HCT116 (cell line): ENCODE measurements around the gene LRATD1. TPM values are rescaled to one million over a fixed set of nuclear protein-coding genes. Genes with fewer than 3 reads are reported as not detected.
"Not testable (repeated sequence)": the region's sequence is repeated elsewhere in the genome, so short reads cannot be mapped to it uniquely, and the experiment has no call there.

ENCODE experiments used
- ATAC-seq: fragments of 200-7000 bp; cut with Tn5 transposase; 2 replicates; pipeline ENCODE4 v1.9.1; 2020; ENCODE audit warnings: mild to moderate bottlenecking, moderate library complexity
- BruUV-seq: library from RNA; stranded (reverse); fragments of 400-500 nt; replicated peaks from 2 replicates; lab custom pipeline; 2021; lab: Mats Ljungman, UMichigan
- CTCF ChIA-PET: fragments of 300-600 bp; sonication (Branson Sonifier 250); formaldehyde crosslinking; loops from one replicate; lab custom pipeline; 2021; ENCODE audit warnings: antibody characterized with exemption; lab: Charles Lee
- POLR2A ChIA-PET: fragments of 300-600, 350-600 bp; sonication (Branson Sonifier 250); formaldehyde crosslinking; loops from one replicate; lab custom pipeline; 2021; ENCODE audit warnings: antibody characterized with exemption; lab: Charles Lee
- RAD21 ChIA-PET, 2 experiments: fragments of 300-600 bp; sonication (Branson Sonifier 250); formaldehyde crosslinking; loops; one replicate each; lab custom pipeline; 2023; ENCODE audit warnings: low total read pairs in 2 of 2; ENCODE audit not compliant: uncharacterized antibody in 2 of 2, unreplicated experiment in 2 of 2, low non-redundant PET in 1 of 2; lab: Charles Lee
- DNase-seq: peaks from one replicate; pipeline ENCODE4 v3.0.0-alpha.2; 2010; ENCODE audit warnings: low read depth, low spot score
- H2AFZ ChIP-seq: fragments of 200-600 bp; shearing (Covaris generic), sonication (generic); 2 replicates; pipeline ENCODE4 v1.6.1; 2017; ENCODE audit warnings: low read depth, mixed run types, mixed read lengths, antibody characterized with exemption, low read length; ENCODE audit not compliant: poor library complexity, severe bottlenecking
- H3K27ac ChIP-seq: 2 replicates; pipeline ENCODE4 v1.5.1; 2012; ENCODE audit warnings: low read depth, low read length
- H3K27me3 ChIP-seq: fragments of 200-600 bp; sonication (generic); 2 replicates; pipeline ENCODE4 v1.6.1; 2016; ENCODE audit warnings: mixed run types, low read length, mixed read lengths; ENCODE audit not compliant: insufficient read depth
- H3K36me3 ChIP-seq, 2 experiments: fragments of 200-500 bp in 1 of 2; fragments of 200-600 bp in 1 of 2; sonication (Bioruptor generic) in 1 of 2; sonication (generic) in 1 of 2; 2 replicates each; pipeline versions ENCODE4 v1.5.1 to v1.6.1; 2014 to 2016; ENCODE audit warnings: low read length in 2 of 2, inconsistent platforms in 1 of 2, mixed read lengths in 1 of 2, mixed run types in 1 of 2; ENCODE audit not compliant: insufficient read depth in 2 of 2, control insufficient read depth in 1 of 2
- H3K4me1 ChIP-seq, 2 experiments: fragments of 200-600 bp in 1 of 2; sonication (generic) in 1 of 2; 2 replicates each; pipeline versions ENCODE4 v1.5.1 to v1.6.1; 2012 to 2017; ENCODE audit warnings: low read length in 2 of 2, inconsistent platforms in 1 of 2, mild to moderate bottlenecking in 1 of 2, mixed read lengths in 1 of 2, mixed run types in 1 of 2, moderate library complexity in 1 of 2; ENCODE audit not compliant: insufficient read depth in 2 of 2, control insufficient read depth in 1 of 2
- H3K4me2 ChIP-seq: fragments of 200-600 bp; sonication (generic); 2 replicates; pipeline ENCODE4 v1.6.1; 2017; ENCODE audit warnings: mixed run types, low read length, mixed read lengths
- H3K4me3 ChIP-seq, 2 experiments: fragments of 200-600 bp in 1 of 2; sonication (generic) in 1 of 2; replicated peaks in 1 of 2; 2 replicates each; pipeline ENCODE4 v1.5.1; 2011 to 2016; ENCODE audit warnings: low read length in 2 of 2, control low read depth in 1 of 2, low read depth in 1 of 2, mild to moderate bottlenecking in 1 of 2, mixed read lengths in 1 of 2, mixed run types in 1 of 2
- H3K79me2 ChIP-seq: fragments of 200-600 bp; sonication (generic); 2 replicates; pipeline ENCODE4 v1.6.1; 2017; ENCODE audit warnings: mild to moderate bottlenecking, mixed run types, low read length, moderate library complexity, mixed read lengths; ENCODE audit not compliant: insufficient read depth
- H3K9ac ChIP-seq: fragments of 200-600 bp; sonication (generic); 2 replicates; pipeline ENCODE4 v1.6.1; 2016; ENCODE audit warnings: low read length, mixed read lengths
- H3K9me2 ChIP-seq: fragments of 200-600 bp; sonication (generic), shearing (Covaris generic); 2 replicates; pipeline ENCODE4 v1.6.1; 2017; ENCODE audit warnings: mixed run types, mild to moderate bottlenecking, moderate library complexity; ENCODE audit not compliant: insufficient read depth
- H3K9me3 ChIP-seq, 2 experiments: fragments of 200-500 bp in 1 of 2; fragments of 200-600 bp in 1 of 2; sonication (Bioruptor generic) in 1 of 2; sonication (generic) in 1 of 2; 2 replicates each; pipeline ENCODE4 v1.6.1; 2014 to 2017; ENCODE audit warnings: low read length in 2 of 2, mixed read lengths in 2 of 2, inconsistent platforms in 1 of 2, low read depth in 1 of 2, mild to moderate bottlenecking in 1 of 2, mixed run types in 1 of 2, moderate library complexity in 1 of 2; ENCODE audit not compliant: control insufficient read depth in 1 of 2, insufficient read depth in 1 of 2
- H4K20me1 ChIP-seq: fragments of 200-600 bp; sonication (generic), shearing (Covaris generic); 2 replicates; pipeline ENCODE4 v1.6.1; 2017; ENCODE audit warnings: mixed run types, mild to moderate bottlenecking, moderate library complexity; ENCODE audit not compliant: insufficient read depth
- ATF3 ChIP-seq: IDR thresholded peaks from 2 replicates; pipeline ENCODE4 v1.6.1; 2012
- CBX3 ChIP-seq: IDR thresholded peaks from 2 replicates; pipeline ENCODE4 v1.6.1; 2012; ENCODE audit warnings: low read depth
- CEBPB ChIP-seq: IDR thresholded peaks from 2 replicates; pipeline ENCODE4 v1.6.1; 2012; ENCODE audit warnings: low read depth
- FOSL1 ChIP-seq: IDR thresholded peaks from 2 replicates; pipeline ENCODE4 v1.6.1; 2012; ENCODE audit warnings: low read depth
- MAX ChIP-seq: IDR thresholded peaks from 2 replicates; pipeline ENCODE4 v1.6.1; 2012
- POLR2AphosphoS5 ChIP-seq: IDR thresholded peaks from 2 replicates; pipeline ENCODE4 v1.6.1; 2011; ENCODE audit warnings: mild to moderate bottlenecking, low read depth, low read length, moderate library complexity
- RAD21 ChIP-seq: IDR thresholded peaks from 2 replicates; pipeline ENCODE4 v1.6.1; 2012; ENCODE audit warnings: low read depth, mild to moderate bottlenecking
- ZBTB33 ChIP-seq: IDR thresholded peaks from 2 replicates; pipeline ENCODE4 v1.6.1; 2011; ENCODE audit warnings: mild to moderate bottlenecking, low read length, moderate library complexity; ENCODE audit not compliant: insufficient replicate concordance; ENCODE audit errors: extremely low read depth
- ZFX ChIP-seq: fragments of 450-650 bp; IDR thresholded peaks from 2 replicates; pipeline ENCODE4 v1.6.1; 2017
- ZNF274 ChIP-seq: fragments of 200-500 bp; sonication (Bioruptor generic); IDR thresholded peaks from 2 replicates; pipeline ENCODE4 v1.6.1; 2014; ENCODE audit warnings: mild to moderate bottlenecking, low read depth, low read length, inconsistent platforms
- intact Hi-C: fragments of 100-400 bp; cut with micrococcal nuclease; formaldehyde crosslinking; loops from 2 replicates; pipeline ENCODE4 v1.10.0; 2022
- total RNA-seq: library from RNA; stranded (reverse); gene quantifications from one replicate; pipeline ENCODE4 v1.2.1, GENCODE V29; 2021; ENCODE audit not compliant: unreplicated experiment

The LRATD1 gene
- total RNA-seq, 1 experiment from 2014 or later, result 0.07 TPM

GRCh38 chr2:14621906-14622549, 10.5 kb upstream of the LRATD1 start:
- no peak for ATAC-seq
- RAD21 ChIA-PET, result no interaction called here
- H2AFZ ChIP-seq, result no peak overlapping the region
- no peak overlapping the region for H3K4me2 ChIP-seq
- no peak overlapping the region for H3K9ac ChIP-seq
- H3K27ac ChIP-seq, result no peak overlapping the region
- no peak for DNase-seq
- CTCF ChIA-PET, result no interaction called here
- H3K27me3 ChIP-seq, result no peaks in the 10 kb centered on the region
- no peaks in the 10 kb centered on the region for H3K9me2 ChIP-seq
- no peaks in the 10 kb centered on the region for H3K4me1 ChIP-seq
- TF ChIP-seq ZNF274, result no peak
- TF ChIP-seq MAX, result no peak
- TF ChIP-seq POLR2AphosphoS5, result no peak
- no peak for TF ChIP-seq FOSL1
- no peak for TF ChIP-seq RAD21
- no peak for TF ChIP-seq ZBTB33
- TF ChIP-seq CBX3, result no peak
- no peak for TF ChIP-seq ZFX
- no peak for TF ChIP-seq ATF3
- TF ChIP-seq CEBPB, result no peak
- intact Hi-C loops, result no loop called here
- no peaks in the 10 kb centered on the region for H3K79me2 ChIP-seq
- POLR2A ChIA-PET, result no interaction called here
- no peak overlapping the region for H3K4me3 ChIP-seq
- BruUV-seq, result no TSS peak
- no peaks in the 10 kb centered on the region for H3K36me3 ChIP-seq
- H4K20me1 ChIP-seq, result no peaks in the 10 kb centered on the region
- peaks cover 0 to 3% of the 10 kb centered on the region in 2 experiments; a peak in 2 of 4 replicates for H3K9me3 ChIP-seq

- H4K20me1 ChIP-seq, H3K9me2 ChIP-seq, POLR2A ChIA-PET, ATAC-seq, H3K4me1 ChIP-seq, H3K9me3 ChIP-seq, BruUV-seq, H3K4me3 ChIP-seq, H3K79me2 ChIP-seq, CTCF ChIA-PET, DNase-seq, H3K36me3 ChIP-seq, RAD21 ChIA-PET, H3K27me3 ChIP-seq, H3K27ac ChIP-seq, H3K4me2 ChIP-seq, H2AFZ ChIP-seq, intact Hi-C loops, H3K9ac ChIP-seq: not testable (repeated sequence)
Measured at GRCh38 chr2:14622550-14622939, 10.0 kb upstream of the LRATD1 start.
